SK-N-SH (cell line): ENCODE results near the gene NTRK3. TPM values are rescaled to one million over a fixed set of nuclear protein-coding genes. Genes with fewer than 3 reads are reported as not detected.

Experiments
- CTCF ChIA-PET: fragments of 300-600, 350-600 bp; formaldehyde crosslinking; extraction: SDS; loops from one replicate; lab custom pipeline; 2021; lab: Yijun Ruan, JAX
- POLR2A ChIA-PET: fragments of 350-600 bp; sonication (Branson Sonifier 250); formaldehyde crosslinking; extraction: SDS; loops from one replicate; lab custom pipeline; 2020; ENCODE audit warnings: antibody characterized with exemption, inconsistent platforms; lab: Yijun Ruan, JAX
- DNase-seq: peaks from one replicate; pipeline ENCODE4 v3.0.0; 2012
- H2AFZ ChIP-seq: fragments of 200-600 bp; sonication (generic); 2 replicates; pipeline ENCODE4 v1.8.1; 2016; ENCODE audit warnings: antibody characterized with exemption, mild to moderate bottlenecking, low read depth
- H3F3A ChIP-seq: fragments of 200-600 bp; sonication (generic); replicated peaks from 2 replicates; pipeline ENCODE3; 2016; ENCODE audit warnings: antibody characterized with exemption, mild to moderate bottlenecking; ENCODE audit not compliant: insufficient read depth
- H3K27ac ChIP-seq, 2 experiments: fragments of 200-500 bp in 1 of 2; fragments of 200-600 bp in 1 of 2; sonication (Bioruptor generic) in 1 of 2; sonication (generic), shearing (Covaris generic) in 1 of 2; 2 replicates each; pipeline versions ENCODE4 v1.5.1 to v1.6.1; 2014 to 2016; ENCODE audit warnings: low read depth in 2 of 2, inconsistent platforms in 1 of 2, low read length in 1 of 2, mild to moderate bottlenecking in 1 of 2, mixed read lengths in 1 of 2
- H3K27me3 ChIP-seq: fragments of 200-600 bp; sonication (generic), shearing (Covaris generic); 2 replicates; pipeline ENCODE4 v1.6.1; 2016; ENCODE audit warnings: mixed run types; ENCODE audit not compliant: insufficient read depth
- H3K36me3 ChIP-seq, 2 experiments: fragments of 200-500 bp in 1 of 2; fragments of 200-600 bp in 1 of 2; sonication (Bioruptor generic) in 1 of 2; sonication (generic) in 1 of 2; replicated peaks in 1 of 2; 2 replicates each; pipeline versions ENCODE3 to v1.5.1; 2014 to 2016; ENCODE audit warnings: low read length in 1 of 2, mild to moderate bottlenecking in 1 of 2; ENCODE audit not compliant: insufficient read depth in 2 of 2, control insufficient read depth in 1 of 2
- H3K4me1 ChIP-seq, 2 experiments: fragments of 200-500 bp in 1 of 2; fragments of 200-600 bp in 1 of 2; sonication (Bioruptor generic) in 1 of 2; sonication (generic), shearing (Covaris generic) in 1 of 2; 2 replicates each; pipeline versions ENCODE4 v1.5.1 to v1.6.1; 2014 to 2016; ENCODE audit warnings: low read depth in 1 of 2, low read length in 1 of 2, mixed run types in 1 of 2; ENCODE audit not compliant: insufficient read depth in 2 of 2, control insufficient read depth in 1 of 2
- H3K4me2 ChIP-seq: fragments of 200-600 bp; sonication (generic), shearing (Covaris generic); 2 replicates; pipeline ENCODE4 v1.6.1; 2017; ENCODE audit warnings: mixed run types
- H3K4me3 ChIP-seq, 2 experiments: fragments of 200-500 bp in 1 of 2; fragments of 200-600 bp in 1 of 2; sonication (Bioruptor generic) in 1 of 2; sonication (generic), shearing (Covaris generic) in 1 of 2; 2 replicates each; pipeline versions ENCODE4 v1.5.1 to v1.8.1; 2014 to 2016; ENCODE audit warnings: low read depth in 2 of 2, inconsistent platforms in 1 of 2, low read length in 1 of 2, mild to moderate bottlenecking in 1 of 2, mixed read lengths in 1 of 2, moderate library complexity in 1 of 2
- H3K79me2 ChIP-seq: fragments of 200-600 bp; sonication (generic); 2 replicates; pipeline ENCODE4 v1.8.1; 2017; ENCODE audit warnings: mild to moderate bottlenecking; ENCODE audit not compliant: insufficient read depth
- H3K9ac ChIP-seq: fragments of 200-600 bp; sonication (generic); 2 replicates; pipeline ENCODE4 v1.6.1; 2017; ENCODE audit warnings: mixed run types
- H3K9me2 ChIP-seq: fragments of 200-600 bp; sonication (generic); 2 replicates; pipeline ENCODE4 v1.6.1; 2017; ENCODE audit warnings: mixed run types
- H3K9me3 ChIP-seq: fragments of 200-600 bp; sonication (generic); 2 replicates; pipeline ENCODE4 v1.6.1; 2017; ENCODE audit warnings: mixed run types, mild to moderate bottlenecking, moderate library complexity
- H4K20me1 ChIP-seq: fragments of 200-600 bp; sonication (generic); 2 replicates; pipeline ENCODE4 v1.6.1; 2017; ENCODE audit warnings: mild to moderate bottlenecking, mixed run types; ENCODE audit not compliant: insufficient read depth
- CHD2 ChIP-seq: fragments of 150-350 bp; IDR thresholded peaks from 2 replicates; pipeline ENCODE4 v1.6.1; 2018; ENCODE audit warnings: low read length; ENCODE audit not compliant: partially characterized antibody
- ELF1 ChIP-seq: IDR thresholded peaks from 2 replicates; pipeline ENCODE4 v1.4.0; 2012
- EP300 ChIP-seq, 2 experiments: IDR thresholded peaks; 2 replicates each; pipeline versions ENCODE4 v1.4.0 to v1.6.1; 2012; ENCODE audit warnings: borderline replicate concordance in 1 of 2, low read depth in 1 of 2, low read length in 1 of 2
- EZH2phosphoT487 ChIP-seq: fragments of 200-600 bp; sonication (generic); IDR thresholded peaks from 2 replicates; pipeline ENCODE4 v1.6.1; 2017; ENCODE audit warnings: low read depth, mixed run types, mild to moderate bottlenecking, antibody characterized with exemption, moderate library complexity, borderline replicate concordance
- FOSL2 ChIP-seq: IDR thresholded peaks from 2 replicates; pipeline ENCODE4 v1.4.0; 2012; ENCODE audit warnings: low read depth, mild to moderate bottlenecking, moderate library complexity, borderline replicate concordance
- FOXJ3 ChIP-seq: sonication (generic); formaldehyde crosslinking; IDR thresholded peaks from 2 replicates; pipeline ENCODE4 v1.5.1; 2020; ENCODE audit warnings: mild to moderate bottlenecking, missing genetic modification reagents
- GABPA ChIP-seq: IDR thresholded peaks from 2 replicates; pipeline ENCODE4 v1.4.0; 2012; ENCODE audit warnings: low read depth, mild to moderate bottlenecking
- GATA2 ChIP-seq: sonication (generic); formaldehyde crosslinking; IDR thresholded peaks from 2 replicates; pipeline ENCODE4 v1.5.0; 2020; ENCODE audit warnings: mild to moderate bottlenecking, missing genetic modification reagents
- MEF2A ChIP-seq: IDR thresholded peaks from 2 replicates; pipeline ENCODE4 v1.4.0; 2012; ENCODE audit warnings: low read depth, borderline replicate concordance
- NRF1 ChIP-seq: IDR thresholded peaks from 2 replicates; pipeline ENCODE4 v1.6.1; 2012; ENCODE audit warnings: low read depth, mild to moderate bottlenecking, low read length
- RAD21 ChIP-seq: IDR thresholded peaks from 2 replicates; pipeline ENCODE4 v1.6.1; 2012; ENCODE audit warnings: mild to moderate bottlenecking, low read length
- RXRA ChIP-seq: IDR thresholded peaks from 2 replicates; pipeline ENCODE4 v1.4.0; 2012; ENCODE audit warnings: low read depth, mild to moderate bottlenecking, borderline replicate concordance
- WGBS: methylation state at CpG from one replicate; pipeline ENCODE4 v1.1.6; 2017; ENCODE audit warnings: low lambda C conversion rate; 5-methylcytosine and 5-hydroxymethylcytosine counted together
- polyA plus RNA-seq, 3 experiments: library from polyadenylated mRNA; depleted of rRNA; stranded (reverse); fragments of >200 nt; gene quantifications; 2 replicates each; pipeline ENCODE4 v1.2.3, GENCODE V29; 2012
- TF ChIP-seq, protein P1 (sequence below): IDR thresholded peaks from 2 replicates; pipeline ENCODE4 v1.6.1; 2012; ENCODE audit warnings: mild to moderate bottlenecking, low read depth, low read length, moderate library complexity
- TF ChIP-seq, protein P2 (sequence below): fragments of 150-350 bp; IDR thresholded peaks from 2 replicates; pipeline ENCODE4 v1.6.1; 2017; ENCODE audit warnings: antibody characterized with exemption, low read length, low read depth, borderline replicate concordance
- TF ChIP-seq, protein P3 (sequence below): fragments of 200-600 bp; sonication (generic); IDR thresholded peaks from 2 replicates; pipeline ENCODE4 v1.6.1; 2017; ENCODE audit warnings: antibody characterized with exemption, mild to moderate bottlenecking, moderate library complexity
- TF ChIP-seq, protein P4 (sequence below): IDR thresholded peaks from 2 replicates; pipeline ENCODE4 v1.4.0; 2012; ENCODE audit warnings: low read depth, borderline replicate concordance
- TF ChIP-seq, protein P5 (sequence below): IDR thresholded peaks from 2 replicates; pipeline ENCODE4 v1.4.0; 2012; ENCODE audit warnings: low read depth
- TF ChIP-seq, protein P6 (sequence below): fragments of 150-350 bp; IDR thresholded peaks from 2 replicates; pipeline ENCODE4 v1.6.1; 2016; ENCODE audit warnings: mild to moderate bottlenecking, low read depth, low read length

Gene NTRK3
- polyA plus RNA-seq, 1 of the 3 experiments (the other 2 are of a cell fraction), result 2.6 TPM

DNA sequence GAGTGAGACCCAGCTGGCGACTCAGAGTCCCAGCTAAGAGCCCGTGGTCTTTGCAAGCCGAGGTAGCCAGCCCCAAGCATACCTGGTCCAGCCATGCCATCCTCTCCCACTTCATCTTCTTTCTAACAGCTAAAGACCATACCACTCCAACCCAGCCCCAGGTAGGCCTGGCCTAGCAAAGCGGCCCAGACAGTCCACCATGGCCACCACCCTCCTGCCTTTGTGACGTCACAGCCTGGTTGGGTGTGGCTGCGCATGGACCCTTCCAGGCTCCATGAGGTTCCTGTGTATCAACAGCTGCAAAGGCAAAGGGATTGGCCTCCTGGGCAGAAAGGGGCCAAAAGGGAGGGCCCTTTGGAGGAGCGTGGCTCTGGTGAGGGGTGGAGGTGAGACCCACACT lies 4.1 kb downstream of the NTRK3 start:
- Histone ChIP-seq H3K27ac (no peak overlapping the region), H3K79me2 (no peaks in the 10 kb centered on the region), H3K4me1 (peaks cover 0 to 13% of the 10 kb centered on the region in 2 experiments; a peak in 1 of 4 replicates), H3K9me3 (no peaks in the 10 kb centered on the region), H3K4me2 (no peak overlapping the region), H3K27me3 (peaks cover 24% of the 10 kb centered on the region; the same call in 1 of the 2 replicates), H3F3A (no peaks in the 10 kb centered on the region), H3K9me2 (no peaks in the 10 kb centered on the region), H4K20me1 (no peaks in the 10 kb centered on the region), H3K9ac (no peak overlapping the region), H3K36me3 (no peaks in the 10 kb centered on the region), H3K4me3 (no peak overlapping the region), H2AFZ (no peak overlapping the region)
- TF ChIP-seq, protein P1, sequence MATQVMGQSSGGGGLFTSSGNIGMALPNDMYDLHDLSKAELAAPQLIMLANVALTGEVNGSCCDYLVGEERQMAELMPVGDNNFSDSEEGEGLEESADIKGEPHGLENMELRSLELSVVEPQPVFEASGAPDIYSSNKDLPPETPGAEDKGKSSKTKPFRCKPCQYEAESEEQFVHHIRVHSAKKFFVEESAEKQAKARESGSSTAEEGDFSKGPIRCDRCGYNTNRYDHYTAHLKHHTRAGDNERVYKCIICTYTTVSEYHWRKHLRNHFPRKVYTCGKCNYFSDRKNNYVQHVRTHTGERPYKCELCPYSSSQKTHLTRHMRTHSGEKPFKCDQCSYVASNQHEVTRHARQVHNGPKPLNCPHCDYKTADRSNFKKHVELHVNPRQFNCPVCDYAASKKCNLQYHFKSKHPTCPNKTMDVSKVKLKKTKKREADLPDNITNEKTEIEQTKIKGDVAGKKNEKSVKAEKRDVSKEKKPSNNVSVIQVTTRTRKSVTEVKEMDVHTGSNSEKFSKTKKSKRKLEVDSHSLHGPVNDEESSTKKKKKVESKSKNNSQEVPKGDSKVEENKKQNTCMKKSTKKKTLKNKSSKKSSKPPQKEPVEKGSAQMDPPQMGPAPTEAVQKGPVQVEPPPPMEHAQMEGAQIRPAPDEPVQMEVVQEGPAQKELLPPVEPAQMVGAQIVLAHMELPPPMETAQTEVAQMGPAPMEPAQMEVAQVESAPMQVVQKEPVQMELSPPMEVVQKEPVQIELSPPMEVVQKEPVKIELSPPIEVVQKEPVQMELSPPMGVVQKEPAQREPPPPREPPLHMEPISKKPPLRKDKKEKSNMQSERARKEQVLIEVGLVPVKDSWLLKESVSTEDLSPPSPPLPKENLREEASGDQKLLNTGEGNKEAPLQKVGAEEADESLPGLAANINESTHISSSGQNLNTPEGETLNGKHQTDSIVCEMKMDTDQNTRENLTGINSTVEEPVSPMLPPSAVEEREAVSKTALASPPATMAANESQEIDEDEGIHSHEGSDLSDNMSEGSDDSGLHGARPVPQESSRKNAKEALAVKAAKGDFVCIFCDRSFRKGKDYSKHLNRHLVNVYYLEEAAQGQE, result no peak
- POLR2A ChIA-PET, result no interaction called here
- WGBS, result 42% methylated on average over 5 of the region's 7 CpGs
- no peak for DNase-seq
- CTCF ChIA-PET, result interaction anchor here (1.4 to 16.7 kb wide), 3 partner anchors 11 to 200 kb away, joined by 3 to 195 read pairs (median 8); no protein-coding TSS in a partner anchor

DNA sequence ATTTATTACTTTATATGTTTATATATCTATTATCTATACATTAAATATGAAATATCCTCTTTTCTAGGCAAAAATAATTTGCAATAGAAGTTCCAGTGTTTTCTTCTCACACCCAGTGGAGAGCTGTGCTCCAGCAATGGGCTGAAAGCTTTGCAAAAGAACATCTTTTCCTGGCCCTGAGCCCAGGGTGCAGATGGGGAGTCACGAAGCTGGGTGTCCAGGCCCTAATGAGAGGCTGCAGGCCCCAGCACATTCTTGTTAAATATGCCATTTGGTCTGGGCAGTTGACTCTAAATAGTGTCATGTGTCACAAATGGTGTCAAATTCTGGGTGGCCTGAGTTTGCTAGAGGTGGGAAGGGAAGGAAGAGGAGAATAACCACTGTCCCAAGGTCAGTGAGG lies 5.7 kb downstream of the NTRK3 start:
- Histone ChIP-seq H3K9ac (no peak overlapping the region), H4K20me1 (no peaks in the 10 kb centered on the region), H3K4me3 (no peak overlapping the region), H3K79me2 (no peaks in the 10 kb centered on the region), H3K27me3 (peaks cover 18% of the 10 kb centered on the region; the same call in 1 of the 2 replicates), H3K4me2 (no peak overlapping the region), H3F3A (no peaks in the 10 kb centered on the region), H3K36me3 (no peaks in the 10 kb centered on the region), H3K9me3 (no peaks in the 10 kb centered on the region), H3K27ac (no peak overlapping the region), H2AFZ (no peak overlapping the region), H3K4me1 (peaks cover 0 to 12% of the 10 kb centered on the region in 2 experiments; a peak in 1 of 4 replicates), H3K9me2 (no peaks in the 10 kb centered on the region)
- TF ChIP-seq GABPA, result no peak
- TF ChIP-seq MEF2A, result no peak
- TF ChIP-seq, protein P2, sequence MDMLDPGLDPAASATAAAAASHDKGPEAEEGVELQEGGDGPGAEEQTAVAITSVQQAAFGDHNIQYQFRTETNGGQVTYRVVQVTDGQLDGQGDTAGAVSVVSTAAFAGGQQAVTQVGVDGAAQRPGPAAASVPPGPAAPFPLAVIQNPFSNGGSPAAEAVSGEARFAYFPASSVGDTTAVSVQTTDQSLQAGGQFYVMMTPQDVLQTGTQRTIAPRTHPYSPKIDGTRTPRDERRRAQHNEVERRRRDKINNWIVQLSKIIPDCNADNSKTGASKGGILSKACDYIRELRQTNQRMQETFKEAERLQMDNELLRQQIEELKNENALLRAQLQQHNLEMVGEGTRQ, result no peak
- TF ChIP-seq EZH2phosphoT487, result no peak
- TF ChIP-seq EP300 (IDR thresholded peaks at IDR 0.05; ENCODE audit: borderline replicate concordance in 1 of 2, low read depth in 1 of 2, low read length in 1 of 2), result no peak
- TF ChIP-seq RXRA, result no peak
- no peak for TF ChIP-seq CHD2
- TF ChIP-seq NRF1, result no peak
- no peak for TF ChIP-seq RAD21
- TF ChIP-seq, protein P3, sequence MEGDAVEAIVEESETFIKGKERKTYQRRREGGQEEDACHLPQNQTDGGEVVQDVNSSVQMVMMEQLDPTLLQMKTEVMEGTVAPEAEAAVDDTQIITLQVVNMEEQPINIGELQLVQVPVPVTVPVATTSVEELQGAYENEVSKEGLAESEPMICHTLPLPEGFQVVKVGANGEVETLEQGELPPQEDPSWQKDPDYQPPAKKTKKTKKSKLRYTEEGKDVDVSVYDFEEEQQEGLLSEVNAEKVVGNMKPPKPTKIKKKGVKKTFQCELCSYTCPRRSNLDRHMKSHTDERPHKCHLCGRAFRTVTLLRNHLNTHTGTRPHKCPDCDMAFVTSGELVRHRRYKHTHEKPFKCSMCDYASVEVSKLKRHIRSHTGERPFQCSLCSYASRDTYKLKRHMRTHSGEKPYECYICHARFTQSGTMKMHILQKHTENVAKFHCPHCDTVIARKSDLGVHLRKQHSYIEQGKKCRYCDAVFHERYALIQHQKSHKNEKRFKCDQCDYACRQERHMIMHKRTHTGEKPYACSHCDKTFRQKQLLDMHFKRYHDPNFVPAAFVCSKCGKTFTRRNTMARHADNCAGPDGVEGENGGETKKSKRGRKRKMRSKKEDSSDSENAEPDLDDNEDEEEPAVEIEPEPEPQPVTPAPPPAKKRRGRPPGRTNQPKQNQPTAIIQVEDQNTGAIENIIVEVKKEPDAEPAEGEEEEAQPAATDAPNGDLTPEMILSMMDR, result no peak
- TF ChIP-seq, protein P4, sequence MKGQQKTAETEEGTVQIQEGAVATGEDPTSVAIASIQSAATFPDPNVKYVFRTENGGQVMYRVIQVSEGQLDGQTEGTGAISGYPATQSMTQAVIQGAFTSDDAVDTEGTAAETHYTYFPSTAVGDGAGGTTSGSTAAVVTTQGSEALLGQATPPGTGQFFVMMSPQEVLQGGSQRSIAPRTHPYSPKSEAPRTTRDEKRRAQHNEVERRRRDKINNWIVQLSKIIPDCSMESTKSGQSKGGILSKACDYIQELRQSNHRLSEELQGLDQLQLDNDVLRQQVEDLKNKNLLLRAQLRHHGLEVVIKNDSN, result no peak
- no peak for TF ChIP-seq ELF1
- no peak for TF ChIP-seq FOXJ3 (CRISPR knock-in tag)
- TF ChIP-seq FOSL2, result no peak
- TF ChIP-seq, protein P5, sequence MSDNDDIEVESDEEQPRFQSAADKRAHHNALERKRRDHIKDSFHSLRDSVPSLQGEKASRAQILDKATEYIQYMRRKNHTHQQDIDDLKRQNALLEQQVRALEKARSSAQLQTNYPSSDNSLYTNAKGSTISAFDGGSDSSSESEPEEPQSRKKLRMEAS, result no peak
- TF ChIP-seq GATA2 (CRISPR knock-in tag), result no peak
- TF ChIP-seq, protein P6, sequence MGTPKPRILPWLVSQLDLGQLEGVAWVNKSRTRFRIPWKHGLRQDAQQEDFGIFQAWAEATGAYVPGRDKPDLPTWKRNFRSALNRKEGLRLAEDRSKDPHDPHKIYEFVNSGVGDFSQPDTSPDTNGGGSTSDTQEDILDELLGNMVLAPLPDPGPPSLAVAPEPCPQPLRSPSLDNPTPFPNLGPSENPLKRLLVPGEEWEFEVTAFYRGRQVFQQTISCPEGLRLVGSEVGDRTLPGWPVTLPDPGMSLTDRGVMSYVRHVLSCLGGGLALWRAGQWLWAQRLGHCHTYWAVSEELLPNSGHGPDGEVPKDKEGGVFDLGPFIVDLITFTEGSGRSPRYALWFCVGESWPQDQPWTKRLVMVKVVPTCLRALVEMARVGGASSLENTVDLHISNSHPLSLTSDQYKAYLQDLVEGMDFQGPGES, result no peak
- no peak for DNase-seq
- WGBS, result 0% methylated on average over 1 of the region's 1 CpG
- POLR2A ChIA-PET, result no interaction called here
- CTCF ChIA-PET, result interaction anchor here (0.8 to 16.7 kb wide), 3 partner anchors 22 to 834 kb away, joined by 3 to 195 read pairs (median 103); no protein-coding TSS in a partner anchor
